Heart left ventricle (tissue), 13 donors: ENCODE results near the gene SLCO3A1.

Experiments
- CTCF ChIP-seq, 12 donors: fragments of 200-600 bp; sonication (generic) in 4 of 12; IDR thresholded peaks; one replicate each; pipeline versions ENCODE4 v1.5.0 to v1.8.0; 2018 to 2022; ENCODE audit warnings: antibody characterized with exemption in 12 of 12, mild to moderate bottlenecking in 5 of 12
- POLR2A ChIP-seq, 2 donors: fragments of 450-650 bp; IDR thresholded peaks; one replicate each; pipeline ENCODE4 v1.6.1; 2017; ENCODE audit warnings: antibody characterized with exemption in 2 of 2, mild to moderate bottlenecking in 2 of 2, moderate library complexity in 2 of 2
- donor health status: ischemic (EF 13 %, LVEDD 7.1; RV severe dilation, severe dysfunction).
- donor health status: DM: no; HTN: yes; CAD: no.
- donor health status: DM: no; HTN: no; CAD: no.
- donor health status: ischemic (EF 25% LVEDD 6.9; RV normal size, moderate dysfunction).
- donor health status: ischemic (EF 25% LVEDD 5.7; RV mildly dilated, moderate dysfunction).
- donor health status: ischemic (EF 35%, LVEDD 5.7; RV mildly dilated, moderate dysfunction).
- donor health status: nonischemic (EF 11% LVEDD 7.7; RV severe dilation, severe dysfunction).
- donor health status: DM: yes; HTN: yes; CAD: no.
- donor health status: PGD.
- donor health status: ischemic (EF 29% LVEDD 5.4; RV normal size, mild dysfunction).
- donor health status: nonischemic (EF 23%, LVEDD 6.1; RV moderate dilation, normal function).

GRCh38 chr15:91853948-91854638 lies 585 bp downstream of the SLCO3A1 start:
- peak in 7 of 12 donors; percentile 8 to 40 (median 19) for TF ChIP-seq CTCF (IDR thresholded peaks at IDR 0.05)
- no peak for TF ChIP-seq POLR2A (IDR thresholded peaks at IDR 0.05)
